Loucy (cell line): ENCODE data around the gene CDHR5.

Experiments
- H2AFZ ChIP-seq: fragments of 200-600 bp; sonication (generic); 2 replicates; pipeline ENCODE4 v1.6.0; 2016; ENCODE audit warnings: antibody characterized with exemption, mild to moderate bottlenecking, low read length, moderate library complexity
- H3F3A ChIP-seq: fragments of 200-600 bp; 2 replicates; pipeline ENCODE4 v1.6.0; 2016; ENCODE audit warnings: antibody characterized with exemption, low read depth, mild to moderate bottlenecking
- H3K27me3 ChIP-seq: fragments of 200-600 bp; sonication (generic); 2 replicates; pipeline ENCODE4 v1.6.1; 2014; ENCODE audit warnings: low read length, mild to moderate bottlenecking; ENCODE audit not compliant: insufficient read depth, poor library complexity, severe bottlenecking
- H3K36me3 ChIP-seq: fragments of 200-600 bp; sonication (generic); 2 replicates; pipeline ENCODE4 v1.6.1; 2016; ENCODE audit warnings: low read length; ENCODE audit not compliant: insufficient read depth
- H3K4me1 ChIP-seq: fragments of 200-600 bp; sonication (generic); 2 replicates; pipeline ENCODE4 v1.5.1; 2014; ENCODE audit warnings: low read length, mild to moderate bottlenecking; ENCODE audit not compliant: insufficient read depth, poor library complexity, severe bottlenecking
- H3K4me2 ChIP-seq: fragments of 200-600 bp; sonication (generic); 2 replicates; pipeline ENCODE4 v1.6.0; 2014; ENCODE audit warnings: antibody characterized with exemption, low read length, low read depth, mild to moderate bottlenecking; ENCODE audit not compliant: poor library complexity, severe bottlenecking
- H3K4me3 ChIP-seq: fragments of 200-600 bp; sonication (generic); 2 replicates; pipeline ENCODE4 v1.5.1; 2014; ENCODE audit warnings: low read length, mild to moderate bottlenecking, mixed read lengths; ENCODE audit not compliant: poor library complexity, severe bottlenecking
- H3K79me2 ChIP-seq: fragments of 200-600 bp; sonication (generic); 2 replicates; pipeline ENCODE4 v1.6.1; 2014; ENCODE audit warnings: low read length; ENCODE audit not compliant: insufficient read depth
- H3K9ac ChIP-seq: fragments of 200-600 bp; sonication (generic); 2 replicates; pipeline ENCODE4 v1.6.0; 2014; ENCODE audit warnings: mild to moderate bottlenecking, low read depth, low read length, moderate library complexity; ENCODE audit not compliant: poor library complexity, severe bottlenecking
- H3K9me2 ChIP-seq: fragments of 200-600 bp; sonication (generic); replicated peaks from 2 replicates; pipeline ENCODE4 v1.6.1; 2016; ENCODE audit warnings: low read depth, low read length, mixed read lengths
- H3K9me3 ChIP-seq: fragments of 200-600 bp; sonication (generic); 2 replicates; pipeline ENCODE4 v1.6.1; 2014; ENCODE audit warnings: mild to moderate bottlenecking, antibody characterized with exemption, low read length, low read depth; ENCODE audit not compliant: insufficient read depth
- H4K20me1 ChIP-seq: fragments of 200-600 bp; sonication (generic); 2 replicates; pipeline ENCODE4 v1.6.0; 2014; ENCODE audit warnings: antibody characterized with exemption, low read length, mild to moderate bottlenecking; ENCODE audit not compliant: insufficient read depth, poor library complexity, severe bottlenecking
- EZH2phosphoT487 ChIP-seq: fragments of 200-600 bp; IDR thresholded peaks from 2 replicates; pipeline ENCODE4 v1.6.1; 2018; ENCODE audit warnings: antibody characterized with exemption, mild to moderate bottlenecking, moderate library complexity, borderline replicate concordance
- TF ChIP-seq, protein P1 (sequence below): fragments of 200-600 bp; sonication (generic); conservative IDR thresholded peaks from 2 replicates; pipeline ENCODE4 v1.5.1; 2014; ENCODE audit warnings: mild to moderate bottlenecking, antibody characterized with exemption, low read length

The CDHR5 gene

DNA sequence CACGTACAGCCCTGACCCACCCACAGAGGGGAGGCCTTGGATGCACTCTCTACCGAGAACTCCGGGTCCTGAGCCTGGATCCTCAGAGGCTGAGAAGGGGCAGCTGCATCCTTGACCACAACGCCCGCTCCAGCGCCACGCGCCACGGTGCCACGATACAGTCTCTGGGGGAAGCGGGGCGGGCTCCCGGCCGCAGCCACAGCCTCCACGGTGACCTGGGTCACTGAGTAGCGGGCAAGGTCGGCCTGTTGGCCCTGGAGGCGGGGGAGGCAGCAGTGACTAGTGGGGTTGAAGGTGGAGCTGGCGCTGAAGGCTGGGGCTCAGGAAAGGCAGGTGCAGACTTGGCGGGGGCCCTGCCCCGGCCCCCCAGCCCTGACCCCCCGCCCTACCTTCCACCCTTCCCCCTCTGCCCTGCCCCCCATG is 5.1 kb downstream of the CDHR5 start:
- Histone ChIP-seq H4K20me1 (peaks cover 2% of the 10 kb centered on the region), H3K27me3 (no peaks in the 10 kb centered on the region), H3K4me3 (no peak overlapping the region), H3K4me2 (no peak overlapping the region), H3K79me2 (no peaks in the 10 kb centered on the region), H3F3A (no peaks in the 10 kb centered on the region), H2AFZ (no peak overlapping the region), H3K9ac (no peak overlapping the region), H3K9me2 (no peaks in the 10 kb centered on the region), H3K9me3 (no peaks in the 10 kb centered on the region), H3K4me1 (peaks cover 4% of the 10 kb centered on the region), H3K36me3 (no peaks in the 10 kb centered on the region)
- TF ChIP-seq EZH2phosphoT487: no peak
- TF ChIP-seq, protein P1, sequence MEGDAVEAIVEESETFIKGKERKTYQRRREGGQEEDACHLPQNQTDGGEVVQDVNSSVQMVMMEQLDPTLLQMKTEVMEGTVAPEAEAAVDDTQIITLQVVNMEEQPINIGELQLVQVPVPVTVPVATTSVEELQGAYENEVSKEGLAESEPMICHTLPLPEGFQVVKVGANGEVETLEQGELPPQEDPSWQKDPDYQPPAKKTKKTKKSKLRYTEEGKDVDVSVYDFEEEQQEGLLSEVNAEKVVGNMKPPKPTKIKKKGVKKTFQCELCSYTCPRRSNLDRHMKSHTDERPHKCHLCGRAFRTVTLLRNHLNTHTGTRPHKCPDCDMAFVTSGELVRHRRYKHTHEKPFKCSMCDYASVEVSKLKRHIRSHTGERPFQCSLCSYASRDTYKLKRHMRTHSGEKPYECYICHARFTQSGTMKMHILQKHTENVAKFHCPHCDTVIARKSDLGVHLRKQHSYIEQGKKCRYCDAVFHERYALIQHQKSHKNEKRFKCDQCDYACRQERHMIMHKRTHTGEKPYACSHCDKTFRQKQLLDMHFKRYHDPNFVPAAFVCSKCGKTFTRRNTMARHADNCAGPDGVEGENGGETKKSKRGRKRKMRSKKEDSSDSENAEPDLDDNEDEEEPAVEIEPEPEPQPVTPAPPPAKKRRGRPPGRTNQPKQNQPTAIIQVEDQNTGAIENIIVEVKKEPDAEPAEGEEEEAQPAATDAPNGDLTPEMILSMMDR: no peak

DNA sequence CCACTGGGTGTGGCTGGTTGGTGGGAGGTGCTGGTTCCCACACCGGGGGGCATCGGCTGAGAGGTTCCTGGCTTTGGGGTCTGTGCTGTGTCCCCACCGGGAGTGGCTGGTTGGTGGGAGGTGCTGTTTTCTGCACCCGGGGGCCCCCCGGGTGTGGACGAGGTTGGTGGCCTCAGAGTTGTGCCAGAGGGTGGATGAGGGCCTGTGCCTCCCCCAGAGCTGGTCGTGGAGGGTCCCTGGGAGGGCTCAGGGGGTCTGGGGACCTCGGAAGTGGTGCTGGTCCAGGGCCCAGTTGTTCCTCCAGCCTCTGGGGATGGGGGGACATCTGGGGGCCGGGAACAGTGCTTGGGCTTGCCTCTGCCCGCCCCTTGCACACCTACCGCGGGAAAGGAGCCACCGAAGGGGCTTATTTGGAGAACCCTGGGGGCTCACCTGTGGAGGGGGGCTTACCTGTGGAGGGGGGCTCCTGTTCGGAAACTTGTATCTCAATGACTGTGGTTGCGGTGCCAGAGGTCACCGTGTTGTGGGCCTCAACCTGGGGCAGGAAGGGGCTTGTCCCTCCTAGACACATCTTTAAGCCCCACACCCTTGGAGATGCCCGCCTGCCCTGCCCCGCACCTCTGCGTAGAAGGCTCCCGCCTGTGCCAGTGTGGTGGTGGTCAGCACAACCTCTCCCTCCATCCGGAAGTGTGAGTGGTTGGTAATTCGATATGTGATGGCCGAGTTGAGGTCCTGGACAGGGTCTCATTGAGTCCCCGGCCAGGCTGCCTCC is 5.7 kb downstream of the CDHR5 start:
- Histone ChIP-seq H3K4me3 (no peak overlapping the region), H3K9me2 (no peaks in the 10 kb centered on the region), H3F3A (no peaks in the 10 kb centered on the region), H3K27me3 (no peaks in the 10 kb centered on the region), H2AFZ (no peak overlapping the region), H3K36me3 (no peaks in the 10 kb centered on the region), H3K79me2 (no peaks in the 10 kb centered on the region), H3K9ac (no peak overlapping the region), H3K4me1 (peaks cover 4% of the 10 kb centered on the region), H4K20me1 (peaks cover 5% of the 10 kb centered on the region), H3K9me3 (no peaks in the 10 kb centered on the region), H3K4me2 (no peak overlapping the region)
- TF ChIP-seq EZH2phosphoT487: no peak
- TF ChIP-seq, protein P1: no peak

DNA sequence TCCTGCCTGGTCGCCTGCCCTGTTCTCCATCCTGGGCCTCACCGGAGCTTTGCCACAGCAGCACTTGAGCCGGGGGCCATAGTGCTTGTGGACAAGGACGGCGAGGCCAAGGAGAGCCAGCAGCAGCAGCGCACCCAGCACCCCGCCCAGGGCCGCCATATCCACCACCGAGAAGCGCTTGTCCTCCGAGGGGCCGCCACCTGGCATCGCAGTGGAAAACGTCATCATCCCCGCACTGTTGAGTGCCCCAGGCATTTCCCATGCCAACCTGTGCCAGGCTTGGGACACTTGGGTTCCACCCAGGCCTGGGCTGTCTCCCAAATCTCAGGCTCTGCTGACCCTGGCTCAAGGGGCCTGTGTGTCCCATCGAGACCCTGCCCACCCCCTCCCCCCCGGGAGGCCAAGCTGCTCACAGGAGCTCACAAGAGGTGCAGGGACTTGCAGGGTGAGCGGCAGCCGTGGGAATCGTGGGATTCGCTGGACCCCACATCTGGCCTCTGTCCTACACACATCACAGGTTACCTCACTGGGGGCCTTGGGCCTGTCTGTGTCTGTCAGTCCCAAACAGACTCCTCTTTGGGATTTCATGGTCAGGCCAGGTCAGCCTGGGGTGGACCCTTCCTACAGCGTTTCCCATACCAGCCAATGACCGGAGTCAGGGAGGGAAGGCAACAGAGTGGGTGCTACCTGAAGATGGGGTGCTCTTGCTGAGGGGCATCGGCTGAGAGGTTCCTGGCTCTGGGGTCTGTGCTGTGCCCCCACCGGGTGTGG is 6.7 kb downstream of the CDHR5 start:
- peaks cover 4% of the 10 kb centered on the region for H3K4me1 ChIP-seq
- no peaks in the 10 kb centered on the region for H3K9me2 ChIP-seq
- H3F3A ChIP-seq: no peaks in the 10 kb centered on the region
- no peak overlapping the region for H2AFZ ChIP-seq
- H3K9ac ChIP-seq: no peak overlapping the region
- TF ChIP-seq, protein P1: no peak
- TF ChIP-seq EZH2phosphoT487: no peak
- no peak overlapping the region for H3K4me2 ChIP-seq
- peaks cover 3% of the 10 kb centered on the region; the same call in 1 of the 2 replicates for H3K36me3 ChIP-seq
- no peaks in the 10 kb centered on the region for H3K79me2 ChIP-seq
- H4K20me1 ChIP-seq: peaks cover 5% of the 10 kb centered on the region
- no peaks in the 10 kb centered on the region for H3K9me3 ChIP-seq
- no peaks in the 10 kb centered on the region for H3K27me3 ChIP-seq
- H3K4me3 ChIP-seq: no peak overlapping the region
